Activated CD8-positive, alpha-beta memory T cell treated with anti-CD3 and anti-CD28 coated beads, Interleukin-2, amount 50 U/mL, for 1 hour (primary cell): ENCODE results near the gene KLHDC8A.

Experiments used
- DNase-seq: peaks from one replicate; pipeline ENCODE4 v3.0.0-alpha.2; 2020; ENCODE audit errors: extremely low read depth

Gene KLHDC8A

DNA sequence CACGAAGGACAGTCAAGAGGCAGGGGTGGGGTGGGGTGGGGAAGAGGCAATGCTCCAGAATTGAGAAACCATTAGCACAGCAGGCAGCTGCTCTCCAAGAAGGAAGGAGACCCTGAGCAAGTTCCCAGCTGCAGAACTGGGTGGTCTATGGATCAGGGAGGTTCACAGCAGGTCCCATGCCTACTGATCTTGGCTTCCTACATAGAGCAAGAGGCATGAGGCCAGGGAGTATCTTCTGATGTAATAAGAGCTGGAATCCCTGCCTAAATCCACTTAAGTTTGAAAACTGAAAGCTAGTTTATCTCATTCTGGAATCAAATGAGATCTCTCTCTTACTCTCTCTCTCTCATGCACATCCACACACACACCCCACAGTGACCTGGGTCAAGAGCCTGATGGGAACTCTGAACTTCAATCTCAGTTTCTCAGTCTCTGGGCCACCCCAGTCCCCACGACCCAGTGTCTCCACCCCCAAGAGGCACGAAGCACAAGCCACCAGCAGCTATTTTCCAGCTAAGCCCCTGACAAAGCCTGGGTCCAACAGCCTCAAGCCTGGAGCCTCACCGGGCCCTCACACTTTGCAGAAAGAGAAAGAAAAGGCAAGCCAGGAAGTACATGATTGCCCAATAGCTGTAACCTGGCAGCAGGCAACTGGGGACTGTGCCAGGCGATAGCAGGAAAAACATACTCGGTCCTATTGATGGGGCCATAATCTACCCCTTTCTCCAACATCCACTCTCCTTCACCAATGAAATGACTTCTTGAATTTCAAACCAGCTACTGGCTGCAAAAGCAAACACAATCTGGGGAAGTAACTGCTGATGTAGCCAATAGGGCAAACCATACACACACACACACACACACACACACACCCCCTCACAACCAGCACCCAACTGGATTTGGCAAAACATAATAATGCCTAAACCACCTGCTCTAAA lies 37.4 kb downstream of the KLHDC8A start:
- no peak for DNase-seq

DNA sequence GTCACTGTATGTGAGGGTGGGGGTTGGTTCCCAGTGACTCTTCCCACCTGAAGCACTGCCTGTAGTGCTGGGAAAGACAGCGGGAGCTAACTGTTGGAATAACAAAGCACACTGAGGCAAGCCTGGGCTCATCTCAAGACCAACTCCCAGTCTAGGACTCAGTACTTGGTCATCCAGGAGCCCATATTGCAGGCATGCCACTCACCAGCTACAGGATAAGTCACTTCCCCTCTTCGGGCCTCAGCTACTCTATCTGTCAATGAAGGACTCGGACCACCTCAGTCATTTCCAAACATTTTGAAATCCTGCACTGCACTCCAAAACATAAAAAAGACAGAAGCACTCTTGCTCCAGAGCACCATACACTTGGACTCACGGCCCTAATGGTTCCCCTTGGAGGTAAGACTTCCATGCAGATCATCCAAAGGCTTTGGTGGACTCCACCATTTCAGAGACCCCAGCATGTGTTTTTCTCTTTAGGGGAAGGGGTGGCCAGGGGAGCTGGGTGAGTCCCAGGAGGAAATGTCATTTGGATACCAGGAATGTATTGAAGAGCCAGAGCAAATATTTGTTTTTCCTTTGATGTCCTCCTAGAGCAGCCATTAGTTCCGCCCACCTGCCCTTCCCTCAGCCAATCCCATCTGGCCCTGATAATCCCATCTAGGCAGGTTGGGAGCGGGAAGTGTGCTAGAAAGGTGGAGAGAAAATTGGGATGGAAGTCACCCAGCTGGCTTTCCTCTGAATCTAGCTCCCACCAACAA lies 38.3 kb downstream of the KLHDC8A start:
- no peak for DNase-seq

DNA sequence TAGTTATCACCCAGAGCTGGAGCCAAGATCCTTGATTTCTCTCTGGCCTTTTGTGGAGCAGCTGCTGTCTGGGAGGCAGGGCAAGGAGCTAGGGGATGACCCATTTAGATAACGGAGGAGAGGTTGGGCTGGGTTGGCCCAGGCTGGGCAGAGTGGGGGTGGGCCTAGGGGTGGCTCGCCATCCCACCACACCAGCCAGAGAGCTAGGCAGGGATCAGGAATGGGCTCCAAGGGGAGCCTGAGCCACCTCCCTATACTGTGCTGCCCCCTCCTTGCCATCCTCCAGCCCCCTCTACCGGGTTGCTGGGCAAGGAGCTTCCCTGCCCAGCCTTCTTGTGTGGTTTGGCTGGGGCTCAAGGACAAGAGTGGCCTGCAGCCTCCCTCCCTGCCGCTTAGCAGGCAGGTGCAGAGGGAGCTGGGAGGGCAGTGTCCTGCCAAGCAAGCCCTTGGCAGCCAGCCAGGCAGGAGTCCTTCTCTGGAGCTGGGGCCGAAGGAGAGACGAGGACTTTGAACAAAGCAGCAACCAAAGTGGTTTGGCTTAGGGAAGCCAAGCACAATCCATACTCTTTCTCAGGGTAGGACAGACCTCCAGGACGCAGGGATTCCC lies 39.3 kb downstream of the KLHDC8A start:
- no peak for DNase-seq

DNA sequence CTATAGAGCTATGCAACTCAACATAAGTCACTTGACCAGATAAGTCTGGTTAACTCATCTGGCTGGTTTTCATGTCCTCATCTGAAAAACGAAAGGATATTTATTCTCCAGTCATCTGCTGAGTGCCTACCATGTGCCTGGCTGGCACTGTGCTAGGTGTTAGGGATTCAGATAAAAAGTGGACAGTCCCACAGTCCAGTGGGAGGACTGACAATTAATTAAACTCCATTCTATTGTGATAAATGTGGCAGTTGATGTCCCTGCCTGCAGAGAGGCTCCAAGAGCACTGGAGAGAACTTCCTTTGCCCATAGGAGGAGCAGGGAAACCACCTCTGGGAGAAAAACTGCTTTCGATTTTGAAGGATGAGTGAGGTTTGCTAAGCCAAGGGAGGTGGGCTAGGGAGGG lies 40.6 kb downstream of the KLHDC8A start:
- DNase-seq, result no peak

DNA sequence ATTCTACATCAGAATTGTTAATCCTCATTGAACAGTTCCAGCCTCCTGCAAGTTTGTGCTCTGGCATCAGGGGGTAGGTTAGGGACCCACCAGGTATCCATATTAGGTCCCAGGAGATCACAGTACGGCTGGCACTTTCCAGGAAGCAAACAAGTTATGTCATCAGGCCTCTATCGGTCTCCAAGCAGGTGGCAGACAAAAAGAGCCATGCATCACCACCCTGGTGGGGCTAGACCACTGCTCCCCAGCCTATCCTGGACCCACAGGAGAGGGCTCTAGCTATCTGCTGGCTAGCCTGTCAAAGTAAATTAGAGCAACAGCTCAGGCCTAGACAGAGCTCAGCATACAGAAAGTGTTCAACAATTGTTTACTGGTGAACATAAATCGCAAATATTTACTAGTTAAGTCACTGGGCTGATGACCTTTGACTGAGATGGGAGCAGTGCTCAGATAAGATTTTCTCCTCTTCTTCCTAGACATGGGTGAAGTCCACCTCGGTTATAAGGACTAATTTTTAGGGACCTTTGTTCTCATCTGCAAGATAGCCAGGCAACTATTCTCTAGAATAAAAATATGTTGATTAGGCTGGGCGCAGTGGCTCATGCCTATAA lies 41.6 kb downstream of the KLHDC8A start:
- no peak for DNase-seq

DNA sequence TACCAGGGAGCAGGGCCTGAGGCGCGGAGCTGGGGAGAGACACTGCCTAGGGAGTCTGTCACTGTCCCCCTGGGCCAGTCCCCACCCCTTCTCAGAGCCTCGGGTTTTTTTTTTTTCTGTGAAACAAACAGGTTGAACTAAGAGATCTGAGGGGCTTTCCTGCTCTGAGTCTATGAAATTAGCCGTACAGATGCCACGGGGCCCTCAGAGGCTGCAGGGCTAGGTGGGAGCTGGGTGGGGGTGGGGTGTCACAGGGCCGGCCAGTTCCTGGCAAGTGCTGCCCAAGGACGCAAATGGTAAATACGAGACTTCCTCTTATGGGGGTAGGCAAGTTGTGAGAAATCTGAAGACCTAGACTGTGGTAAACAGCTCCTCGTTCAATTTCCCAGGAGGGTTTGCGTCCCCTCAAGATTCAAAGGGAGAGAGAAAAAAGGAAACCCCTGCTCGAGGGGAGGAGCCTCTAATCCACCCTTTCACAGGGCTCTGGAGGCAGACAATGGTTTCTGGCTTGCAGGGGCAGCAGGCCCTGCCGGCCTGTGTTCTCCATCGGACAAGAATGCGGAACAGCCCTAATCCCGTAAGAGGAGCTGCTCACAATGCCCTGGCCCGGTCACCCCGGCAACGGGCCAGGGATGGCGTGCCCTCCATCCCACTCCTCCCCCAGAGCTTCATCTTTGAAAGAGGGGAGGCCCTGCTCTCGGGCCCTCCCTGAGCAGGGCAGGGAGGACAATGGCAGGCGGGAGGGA lies 43.0 kb downstream of the KLHDC8A start:
- no peak for DNase-seq

DNA sequence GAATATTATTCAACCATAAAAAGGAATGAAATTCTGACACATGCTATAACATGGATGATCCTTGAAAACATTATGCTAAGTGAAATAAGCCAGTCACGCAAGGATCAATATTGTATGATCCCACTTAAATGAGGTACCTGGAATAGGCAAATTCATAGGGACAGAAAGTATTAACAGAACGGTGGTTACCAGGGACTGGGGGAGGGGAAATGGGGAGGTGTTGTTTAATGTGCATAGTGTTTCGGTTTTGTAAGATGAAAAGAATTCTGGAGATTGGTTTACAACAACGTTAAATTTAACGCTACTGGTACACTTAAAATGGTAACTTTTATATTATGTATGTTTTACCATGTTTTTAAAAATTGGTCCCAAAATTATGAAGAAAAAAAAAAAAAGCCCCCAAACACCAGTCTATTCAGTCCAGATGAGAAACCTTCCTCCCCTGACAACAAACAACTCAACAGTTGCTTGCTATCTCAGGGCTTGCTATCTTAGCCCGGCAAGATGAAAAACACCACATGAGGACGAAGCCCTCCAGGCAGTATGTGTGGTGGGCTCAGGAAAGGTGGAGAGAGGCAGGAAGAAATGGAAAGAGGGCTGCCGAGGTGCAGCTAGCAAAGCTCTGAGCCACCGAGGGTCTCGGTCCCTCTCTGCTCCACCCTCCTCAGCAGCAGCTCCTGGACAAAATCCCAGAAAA lies 43.7 kb downstream of the KLHDC8A start:
- no peak for DNase-seq

DNA sequence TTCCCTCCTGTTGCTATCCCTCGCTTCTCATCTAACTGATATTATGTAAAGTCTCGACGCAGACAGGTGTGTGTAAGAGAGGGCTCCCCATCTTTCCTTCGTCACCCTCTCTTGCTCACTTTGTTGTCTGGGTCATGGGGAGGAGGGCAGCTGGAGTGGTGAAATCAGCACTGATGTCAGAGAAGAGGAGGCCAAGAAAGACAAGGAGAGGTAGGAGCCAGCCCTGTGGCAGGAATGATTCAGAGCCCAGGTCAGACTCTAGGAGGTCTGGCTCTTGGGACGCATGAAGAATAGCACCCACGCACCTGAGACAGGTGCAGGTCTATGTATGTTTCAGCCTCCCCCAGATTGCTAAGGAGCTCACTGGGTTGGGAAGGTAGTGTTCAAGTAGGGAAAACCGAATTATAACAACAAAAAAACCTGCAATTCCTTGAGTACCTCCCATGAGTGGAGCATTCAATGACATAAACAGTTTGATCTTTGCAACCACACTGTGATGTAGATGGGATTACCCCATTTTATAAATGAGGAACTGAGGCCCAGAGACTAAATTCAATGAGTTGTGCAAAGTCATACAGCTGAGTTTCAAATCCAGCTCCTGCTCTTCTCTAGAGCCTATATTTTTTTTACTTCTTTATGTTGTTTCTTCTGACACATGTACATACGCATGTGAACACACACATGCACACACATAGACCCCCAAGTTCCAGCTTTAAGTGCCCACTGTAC lies 45.6 kb downstream of the KLHDC8A start:
- DNase-seq, result no peak

DNA sequence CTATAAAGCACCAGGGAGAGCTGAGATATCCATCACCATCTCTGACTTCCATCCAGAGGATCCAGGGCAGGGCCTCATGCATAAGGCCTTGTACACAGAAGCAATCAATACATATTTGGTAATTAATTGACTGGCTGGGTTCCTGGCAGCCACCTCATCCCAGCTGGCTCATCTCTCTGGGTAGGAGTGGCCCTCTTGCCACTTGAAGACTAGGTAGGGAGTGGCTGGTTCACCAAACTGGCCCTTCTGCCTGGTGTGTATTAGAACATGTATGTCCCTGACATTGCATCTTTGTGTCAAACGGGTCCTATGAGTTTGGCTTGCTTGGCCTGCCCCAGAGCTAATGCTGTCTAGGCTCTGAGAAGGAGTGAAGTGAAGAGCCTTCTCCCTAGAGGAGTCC lies 47.0 kb downstream of the KLHDC8A start:
- no peak for DNase-seq

DNA sequence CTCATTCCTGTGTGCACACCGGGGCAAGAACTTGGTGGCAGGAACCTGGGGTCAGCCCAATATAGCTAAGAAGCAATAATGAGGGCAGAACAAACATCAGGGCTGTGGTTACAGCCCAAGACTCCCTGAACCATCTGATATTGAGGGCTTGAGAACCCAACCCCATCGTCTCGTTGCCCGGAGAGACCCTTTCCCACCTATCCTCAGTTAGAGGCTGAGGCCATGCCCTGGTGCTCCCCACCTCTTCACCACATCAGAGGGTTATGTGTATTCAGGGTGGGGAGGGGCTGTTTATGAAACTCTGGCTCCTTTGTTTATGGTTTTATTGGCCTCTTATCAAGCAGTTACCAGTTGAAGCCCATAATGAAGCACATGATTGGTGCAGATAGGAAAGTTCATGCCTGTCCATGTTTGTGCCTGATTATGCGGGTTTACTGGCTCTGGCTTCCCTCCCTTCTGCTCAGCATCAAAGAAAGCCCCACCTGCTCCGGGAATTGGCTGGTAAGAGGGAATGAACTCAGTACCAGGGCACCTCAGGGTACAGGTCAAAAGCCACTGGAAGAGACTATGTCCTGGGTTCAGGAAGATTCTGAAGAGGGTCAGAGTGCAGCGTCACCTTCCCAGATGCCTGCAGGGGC lies 49.7 kb downstream of the KLHDC8A start:
- no peak for DNase-seq

DNA sequence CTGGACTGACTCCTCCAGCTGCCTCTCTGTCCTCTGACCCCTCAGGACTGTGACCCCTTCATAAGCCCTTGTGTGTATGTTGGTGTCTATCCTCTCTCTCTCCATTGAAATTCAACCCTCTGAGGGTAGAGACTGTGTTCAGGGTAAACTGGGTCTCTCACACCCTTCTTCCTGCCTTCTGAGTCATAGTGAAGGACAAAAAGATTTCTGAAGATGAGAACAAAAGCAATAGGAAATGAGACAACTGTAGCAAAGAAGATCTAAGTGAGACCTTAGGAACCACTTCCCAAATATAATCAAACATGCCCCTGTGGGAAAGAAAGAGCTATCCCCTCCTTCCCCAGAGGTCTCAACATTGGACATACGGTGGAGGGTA lies 52.0 kb downstream of the KLHDC8A start:
- no peak for DNase-seq

DNA sequence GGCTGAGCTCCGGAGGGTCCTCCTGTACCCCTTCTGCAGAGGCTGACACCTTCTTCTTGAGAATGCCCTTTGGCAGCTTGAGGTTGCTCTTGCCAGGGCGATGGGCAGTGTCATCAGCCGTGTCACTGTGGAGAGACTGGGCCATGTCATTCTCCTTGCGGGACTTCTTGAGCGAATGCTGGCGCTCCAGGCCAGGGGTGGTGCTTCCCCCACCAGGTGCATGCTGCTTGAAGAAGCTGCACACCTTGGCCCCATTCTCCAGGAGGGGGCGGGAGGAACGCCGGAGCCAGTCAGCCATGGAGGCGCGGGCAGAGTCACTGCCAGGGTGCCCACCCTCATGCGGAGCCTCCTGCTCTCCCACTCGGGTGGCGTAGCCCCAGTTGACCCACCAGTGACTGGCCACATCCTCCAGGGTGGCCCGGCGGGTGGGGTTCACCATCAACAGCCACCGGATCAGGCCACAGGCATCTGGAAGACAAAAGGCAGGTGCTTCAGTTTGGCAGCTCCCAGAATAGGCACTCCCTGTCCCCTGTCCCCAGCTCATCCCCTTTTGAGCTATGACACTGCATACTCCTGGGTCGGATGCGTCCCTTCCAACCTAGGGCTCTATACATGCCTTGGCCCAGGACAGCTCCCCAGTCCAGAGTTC lies 52.6 kb downstream of the KLHDC8A start:
- no peak for DNase-seq

DNA sequence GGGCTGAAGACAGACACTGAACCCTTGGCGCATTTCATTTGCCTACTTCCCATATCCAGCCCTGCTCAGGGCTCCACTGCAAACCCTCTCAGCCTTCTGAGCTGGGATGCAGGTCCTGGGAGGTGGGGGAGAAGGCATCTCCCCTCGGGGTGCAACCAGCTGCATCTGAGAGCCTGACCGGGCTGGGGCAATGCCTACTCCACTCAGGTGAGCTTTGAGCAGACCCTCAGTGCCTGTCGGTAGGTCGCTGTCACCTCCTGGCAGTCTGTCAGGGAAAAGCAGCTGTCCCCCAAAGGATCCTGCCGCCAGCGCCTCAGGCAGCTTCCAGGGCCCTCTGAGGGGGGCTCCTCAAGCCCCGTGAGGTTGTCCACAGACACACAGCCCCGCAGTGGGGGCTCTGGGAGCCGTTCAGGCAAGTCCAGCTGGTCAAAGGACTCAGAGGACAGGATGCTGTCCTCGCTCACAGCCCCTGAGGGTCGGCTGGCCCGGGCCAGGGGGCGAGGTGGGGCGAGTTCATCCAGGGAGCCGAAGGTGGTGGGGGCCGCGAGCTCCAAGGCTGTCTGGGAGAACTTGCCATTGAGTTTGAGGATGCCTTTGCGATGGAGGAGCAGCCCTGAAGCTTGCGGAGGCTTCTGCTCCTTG lies 53.4 kb downstream of the KLHDC8A start:
- no peak for DNase-seq

DNA sequence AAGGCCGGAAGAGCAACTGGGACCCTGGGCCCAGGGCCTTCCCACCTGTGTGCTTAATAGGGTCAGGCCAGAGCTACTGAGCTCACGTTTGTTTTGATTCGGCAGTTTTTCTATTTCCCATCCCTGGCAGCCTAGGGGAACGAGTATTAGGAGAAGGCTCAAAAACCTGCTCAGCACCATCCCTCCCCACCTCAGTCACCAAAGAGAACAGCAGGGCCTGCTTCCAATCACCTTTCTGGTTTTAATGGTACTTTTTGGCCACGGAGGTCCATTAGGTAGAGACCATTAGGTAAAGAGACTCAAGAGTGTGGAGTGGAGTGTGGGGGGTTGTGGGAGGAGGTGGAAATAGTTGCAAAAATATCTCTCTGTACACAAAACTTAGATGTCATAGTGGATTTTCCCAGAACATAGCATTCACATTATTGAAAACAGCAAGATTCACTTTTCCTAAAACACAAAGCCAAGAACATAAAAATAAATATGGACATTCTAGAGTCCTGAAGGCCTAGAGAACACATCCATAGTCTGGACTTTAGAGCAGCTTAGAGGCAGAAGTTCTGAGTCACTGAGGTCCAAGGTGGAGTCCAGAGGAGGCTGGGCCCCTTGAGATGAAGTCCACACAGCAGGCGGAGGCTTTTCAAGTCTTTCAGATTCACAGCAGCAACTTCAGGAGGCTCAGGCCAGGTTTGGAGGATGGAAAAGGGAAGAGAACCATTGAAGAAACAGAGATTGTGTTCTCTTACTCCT lies 54.7 kb downstream of the KLHDC8A start:
- DNase-seq, result no peak

DNA sequence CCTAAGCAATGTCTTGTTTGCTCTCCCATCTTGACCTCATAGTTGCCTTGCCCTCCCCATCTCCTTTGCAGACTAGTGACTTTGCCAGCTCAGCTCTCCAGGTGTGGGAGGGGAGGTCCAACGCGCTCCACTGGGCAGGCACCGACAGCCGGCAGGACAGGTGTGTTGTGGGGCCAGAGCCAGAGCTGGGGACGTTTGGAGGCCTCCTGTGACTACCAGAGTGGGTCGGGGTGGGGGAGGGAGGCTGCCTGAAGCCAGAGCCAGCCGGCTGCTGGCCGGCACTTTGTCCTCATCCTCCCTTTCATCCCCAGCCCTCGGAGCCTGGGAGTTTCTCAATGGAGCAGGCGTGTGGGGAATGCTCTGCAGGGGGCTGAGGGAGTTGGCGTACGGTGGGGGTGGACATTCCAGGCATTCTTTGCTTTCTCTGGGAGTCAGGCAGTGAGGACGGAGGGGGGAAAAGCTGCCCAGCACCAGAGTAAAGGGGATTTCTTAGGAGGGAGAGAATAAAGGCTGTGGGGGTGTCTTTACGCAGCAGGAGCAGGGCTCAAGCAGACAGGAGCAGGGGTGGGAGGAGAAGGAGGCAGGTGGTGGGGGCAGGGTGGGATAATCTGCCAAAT lies 55.4 kb downstream of the KLHDC8A start:
- DNase-seq, result no peak

DNA sequence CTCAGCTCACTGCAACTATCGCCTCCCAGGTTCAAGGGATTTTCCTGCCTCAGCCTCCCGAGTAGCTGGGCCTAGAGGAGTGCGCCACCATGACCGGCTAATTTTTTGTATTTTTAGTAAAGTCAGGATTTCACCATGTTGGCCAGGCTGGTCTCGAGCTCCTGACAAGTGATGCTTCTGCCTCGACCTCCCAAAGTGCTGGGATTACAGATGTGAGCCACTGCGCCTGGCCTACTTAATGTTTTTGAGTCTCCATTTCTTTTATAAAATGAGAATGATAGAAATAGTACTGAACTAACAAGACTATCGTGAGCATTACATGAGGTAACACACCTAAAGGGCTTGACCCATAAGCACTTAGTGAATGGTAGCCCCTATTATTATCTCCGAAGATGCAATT lies 56.6 kb downstream of the KLHDC8A start:
- DNase-seq, result no peak

DNA sequence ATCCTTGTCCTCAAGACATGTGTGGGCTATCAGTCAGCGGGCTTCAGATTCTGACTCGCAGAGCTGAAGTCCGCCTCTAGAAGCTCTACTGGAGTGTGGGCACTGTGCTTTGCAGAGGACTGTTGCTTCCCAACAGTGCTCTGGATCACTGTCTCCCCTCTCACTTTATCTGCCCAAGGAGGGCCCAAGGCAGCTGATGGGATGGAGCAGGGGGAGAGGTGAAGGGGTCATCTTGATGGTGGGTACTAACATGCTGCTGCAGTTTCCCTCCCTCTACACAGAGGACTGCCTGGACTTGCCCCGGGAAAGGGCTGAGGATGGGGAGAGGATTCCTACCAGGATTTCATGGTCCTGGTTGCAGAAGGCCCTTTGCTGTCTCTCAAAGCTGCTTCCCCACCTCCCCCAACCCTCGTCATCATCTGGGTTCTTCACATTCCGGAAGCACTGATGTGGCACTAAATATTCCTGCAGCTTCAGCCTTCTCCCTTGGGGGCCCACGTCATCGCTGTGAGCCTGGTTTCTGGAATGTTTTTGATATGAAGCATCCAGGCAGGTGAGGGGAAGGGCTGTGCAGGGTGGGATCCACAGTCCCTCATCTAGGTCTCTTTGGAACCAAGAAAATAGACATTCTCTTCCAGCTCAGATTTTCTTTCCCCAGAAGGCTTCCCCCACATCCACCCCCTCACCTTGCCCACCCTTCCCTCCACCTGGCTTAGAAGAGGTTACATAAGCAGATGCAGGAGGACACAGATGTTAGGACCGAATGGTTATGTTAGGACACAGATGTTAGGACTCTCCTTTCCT lies 58.3 kb downstream of the KLHDC8A start:
- no peak for DNase-seq
